HG03135 (cell line): ENCODE measurements around the gene PROSER2.

Experiments used
- ATAC-seq: cut with Tn5 transposase; IDR thresholded peaks from one replicate; pipeline ENCODE4 v1.9.1; 2021; ENCODE audit warnings: mild to moderate bottlenecking, moderate library complexity; ENCODE audit not compliant: unreplicated experiment

Gene PROSER2

GRCh38 chr10:11866199-11866925, 43.2 kb downstream of the PROSER2 start:
- no peak for ATAC-seq

GRCh38 chr10:11869219-11869618, 46.1 kb downstream of the PROSER2 start:
- ATAC-seq = no peak

GRCh38 chr10:11869743-11870460, 46.7 kb downstream of the PROSER2 start:
- no peak for ATAC-seq

GRCh38 chr10:11870461-11870780, 47.3 kb downstream of the PROSER2 start:
- no peak for ATAC-seq

- no peak for ATAC-seq
Observed at GRCh38 chr10:11870900-11871400, 47.8 kb downstream of the PROSER2 start.

GRCh38 chr10:11871466-11871865, 48.3 kb downstream of the PROSER2 start:
- ATAC-seq = no peak

- no peak for ATAC-seq
Observed at GRCh38 chr10:11874568-11875493, 51.7 kb downstream of the PROSER2 start.

GRCh38 chr10:11875494-11876281, 52.5 kb downstream of the PROSER2 start:
- ATAC-seq = no peak

GRCh38 chr10:11876324-11876723, 53.2 kb downstream of the PROSER2 start:
- no peak for ATAC-seq

GRCh38 chr10:11876805-11877590, 53.8 kb downstream of the PROSER2 start:
- ATAC-seq = no peak

GRCh38 chr10:11877591-11877905, 54.4 kb downstream of the PROSER2 start:
- no peak for ATAC-seq

- no peak for ATAC-seq
Observed at GRCh38 chr10:11878776-11879175, 55.6 kb downstream of the PROSER2 start.

- ATAC-seq = no peak
Observed at GRCh38 chr10:11879387-11880094, 56.4 kb downstream of the PROSER2 start.

- ATAC-seq = no peak
Observed at GRCh38 chr10:11880151-11881029, 57.2 kb downstream of the PROSER2 start.

- ATAC-seq = no peak
Observed at GRCh38 chr10:11881030-11881476, 57.9 kb downstream of the PROSER2 start.

GRCh38 chr10:11881477-11882417, 58.6 kb downstream of the PROSER2 start:
- ATAC-seq = no peak
